Upper lobe of right lung (tissue), 1 donor: ENCODE results near the gene LDAH. TPM values are rescaled to one million over a fixed set of nuclear protein-coding genes. Genes with fewer than 3 reads are reported as not detected.

ENCODE experiments used
- ATAC-seq: fragments of 200-7000 bp; cut with Tn5 transposase; one replicate; pipeline ENCODE4 v1.9.1; 2020; ENCODE audit warnings: mild to moderate bottlenecking, moderate library complexity
- DNase-seq: peaks from one replicate; pipeline ENCODE4 v3.0.0-alpha.2; 2020
- H3K27ac ChIP-seq: fragments of 200-600 bp; one replicate; pipeline ENCODE4 v1.8.0; 2022
- H3K27me3 ChIP-seq: fragments of 200-600 bp; one replicate; pipeline ENCODE4 v1.8.0; 2022; ENCODE audit warnings: mild to moderate bottlenecking
- H3K36me3 ChIP-seq: fragments of 200-600 bp; one replicate; pipeline ENCODE4 v1.8.0; 2022
- H3K4me1 ChIP-seq: fragments of 200-600 bp; one replicate; pipeline ENCODE4 v1.8.0; 2022
- H3K4me3 ChIP-seq: fragments of 200-600 bp; one replicate; pipeline ENCODE4 v1.8.0; 2022; ENCODE audit warnings: mild to moderate bottlenecking
- H3K9me3 ChIP-seq: fragments of 200-600 bp; one replicate; pipeline ENCODE4 v1.8.0; 2022
- intact Hi-C: fragments of 100-400 bp; cut with DNase I; formaldehyde crosslinking; loops from one replicate; pipeline ENCODE4 v1.11.0; 2022
- total RNA-seq: library from RNA; stranded (reverse); fragmentation: NEBNext Ultra II Directional; extraction: Animal tissue kit (Norgen Biotek cat#: 25700); gene quantifications from one replicate; pipeline ENCODE4 v1.2.1, GENCODE V29; 2021
- TF ChIP-seq, protein P1 (sequence below): fragments of 200-600 bp; IDR thresholded peaks from one replicate; pipeline ENCODE4 v1.8.0; 2022; ENCODE audit warnings: antibody characterized with exemption
- donor health status: DM: no; HTN: yes; CAD: no; lungs with severe emphysema.

Gene LDAH
- total RNA-seq, 1 donor from 2014 or later, result 17.9 TPM

DNA sequence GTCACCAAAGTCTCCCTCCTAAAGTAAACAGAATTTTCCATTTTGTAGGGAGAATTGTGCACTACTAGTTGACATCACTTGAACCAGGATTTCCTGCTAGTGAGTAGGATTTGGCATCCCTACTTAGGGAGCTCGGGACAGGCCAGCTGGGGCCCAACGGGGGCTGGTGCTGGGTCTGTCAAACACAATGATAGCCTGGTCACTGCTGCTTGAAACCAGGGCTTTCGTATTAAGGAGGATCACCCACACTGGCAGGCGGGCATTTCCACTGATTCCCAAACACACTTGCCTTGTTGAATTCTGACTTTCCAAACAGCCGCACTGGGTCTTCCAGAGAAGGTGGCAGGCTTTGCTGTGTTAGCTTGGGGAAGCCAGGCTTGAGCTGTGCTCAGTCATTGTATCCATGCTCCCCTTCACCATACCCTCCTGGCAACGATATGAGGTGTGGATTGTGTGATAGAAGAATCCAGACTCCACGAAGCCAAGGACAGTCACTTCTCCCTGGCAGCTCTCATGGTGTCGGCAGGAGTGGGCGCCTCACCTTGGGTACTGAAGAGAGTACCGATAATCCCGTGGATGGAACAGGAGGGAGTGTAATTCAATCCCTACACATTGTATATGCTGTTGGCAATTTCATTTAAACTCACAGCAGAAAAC, 148.5 kb downstream of the LDAH start:
- no peak for ATAC-seq
- intact Hi-C loops, result no loop called here
- H3K27ac ChIP-seq, result no peak overlapping the region

DNA sequence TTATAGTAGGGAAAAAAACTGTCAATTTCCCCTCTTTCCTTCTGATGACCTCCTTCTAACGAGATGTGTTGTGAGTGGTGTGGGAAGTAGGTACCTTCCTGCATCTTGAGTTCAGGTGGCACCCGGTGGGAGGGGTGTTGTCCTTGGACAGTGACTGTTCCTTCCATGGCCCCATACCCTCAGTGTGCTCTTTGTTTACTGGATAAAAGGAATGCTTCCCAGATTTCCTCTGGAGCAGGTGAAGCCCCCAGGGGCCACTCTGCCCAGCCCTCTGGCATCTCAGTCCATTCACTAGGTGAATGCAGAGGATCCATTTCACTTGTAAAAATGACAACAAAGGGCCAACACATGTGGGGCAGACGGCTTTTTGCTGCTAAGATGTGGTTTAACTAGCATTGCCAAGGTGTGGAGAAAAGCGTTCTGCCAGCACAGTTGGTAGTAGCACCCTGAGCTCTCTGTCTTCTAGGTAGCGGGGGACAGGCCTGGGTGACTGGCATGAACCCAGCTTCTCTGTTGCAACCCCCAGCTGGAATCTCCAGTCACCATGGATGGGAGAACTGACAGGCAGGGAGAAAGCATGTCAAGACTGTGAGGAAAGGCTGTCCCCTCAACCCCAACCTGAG, 149.1 kb downstream of the LDAH start:
- Histone ChIP-seq H3K36me3 (no peaks in the 10 kb centered on the region), H3K27ac (no peak overlapping the region), H3K4me1 (peaks cover 5% of the 10 kb centered on the region), H3K4me3 (no peak overlapping the region), H3K9me3 (no peaks in the 10 kb centered on the region), H3K27me3 (peaks cover 55% of the 10 kb centered on the region)
- TF ChIP-seq, protein P1, sequence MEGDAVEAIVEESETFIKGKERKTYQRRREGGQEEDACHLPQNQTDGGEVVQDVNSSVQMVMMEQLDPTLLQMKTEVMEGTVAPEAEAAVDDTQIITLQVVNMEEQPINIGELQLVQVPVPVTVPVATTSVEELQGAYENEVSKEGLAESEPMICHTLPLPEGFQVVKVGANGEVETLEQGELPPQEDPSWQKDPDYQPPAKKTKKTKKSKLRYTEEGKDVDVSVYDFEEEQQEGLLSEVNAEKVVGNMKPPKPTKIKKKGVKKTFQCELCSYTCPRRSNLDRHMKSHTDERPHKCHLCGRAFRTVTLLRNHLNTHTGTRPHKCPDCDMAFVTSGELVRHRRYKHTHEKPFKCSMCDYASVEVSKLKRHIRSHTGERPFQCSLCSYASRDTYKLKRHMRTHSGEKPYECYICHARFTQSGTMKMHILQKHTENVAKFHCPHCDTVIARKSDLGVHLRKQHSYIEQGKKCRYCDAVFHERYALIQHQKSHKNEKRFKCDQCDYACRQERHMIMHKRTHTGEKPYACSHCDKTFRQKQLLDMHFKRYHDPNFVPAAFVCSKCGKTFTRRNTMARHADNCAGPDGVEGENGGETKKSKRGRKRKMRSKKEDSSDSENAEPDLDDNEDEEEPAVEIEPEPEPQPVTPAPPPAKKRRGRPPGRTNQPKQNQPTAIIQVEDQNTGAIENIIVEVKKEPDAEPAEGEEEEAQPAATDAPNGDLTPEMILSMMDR, result no peak
- no peak for DNase-seq
- no peak for ATAC-seq
- intact Hi-C loops, result no loop called here

More for the DNA sequence above, 148.5 kb downstream of the LDAH start:
- Histone ChIP-seq H3K36me3 (no peaks in the 10 kb centered on the region), H3K4me3 (no peak overlapping the region), H3K27me3 (peaks cover 50% of the 10 kb centered on the region), H3K4me1 (peaks cover 5% of the 10 kb centered on the region), H3K9me3 (no peaks in the 10 kb centered on the region)
- TF ChIP-seq, protein P1, result no peak
- DNase-seq, result no peak

DNA sequence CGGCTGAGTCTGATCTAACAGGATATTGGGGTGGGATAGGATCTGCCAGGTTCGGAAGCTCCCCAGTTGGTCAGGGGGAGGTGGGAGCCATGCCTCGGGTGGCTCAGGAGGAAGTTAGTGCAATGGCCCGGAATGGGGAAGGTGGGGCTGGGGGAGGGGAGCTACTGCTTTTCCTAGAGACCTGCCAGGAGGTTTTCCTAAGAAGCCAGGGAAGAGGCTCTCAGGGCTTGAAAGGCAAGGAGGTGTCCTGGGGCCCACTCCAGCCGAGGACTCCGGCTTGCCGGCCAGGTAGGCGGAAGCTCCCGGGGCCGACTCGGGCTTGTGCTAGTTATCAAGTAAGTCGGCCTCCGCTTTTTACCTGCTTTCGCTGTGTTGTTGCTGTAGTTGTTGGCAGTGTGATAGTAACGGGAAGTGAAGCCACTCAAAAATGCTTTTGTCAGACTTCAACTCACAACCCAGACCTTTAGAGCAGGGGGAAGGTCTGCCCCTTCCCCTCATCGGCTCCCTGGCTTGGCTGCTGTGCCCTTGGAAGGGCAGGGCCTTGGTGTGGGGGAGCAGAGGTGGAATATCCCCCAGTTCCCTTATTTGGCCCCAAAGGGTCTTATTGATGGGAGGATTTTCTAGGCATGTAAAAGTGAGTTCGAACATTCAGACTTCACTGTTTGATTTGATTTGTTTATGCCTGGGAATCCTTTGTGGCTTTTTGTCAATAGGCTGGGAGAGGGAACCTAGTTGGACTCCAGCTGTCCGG, 150.5 kb downstream of the LDAH start:
- Histone ChIP-seq H3K27ac (no peak overlapping the region), H3K4me3 (no peak overlapping the region), H3K27me3 (peaks cover 67% of the 10 kb centered on the region), H3K9me3 (no peaks in the 10 kb centered on the region), H3K36me3 (no peaks in the 10 kb centered on the region), H3K4me1 (peaks cover 10% of the 10 kb centered on the region)
- TF ChIP-seq, protein P1, result no peak
- intact Hi-C loops, result no loop called here
- ATAC-seq, result no peak
- DNase-seq, result no peak

DNA sequence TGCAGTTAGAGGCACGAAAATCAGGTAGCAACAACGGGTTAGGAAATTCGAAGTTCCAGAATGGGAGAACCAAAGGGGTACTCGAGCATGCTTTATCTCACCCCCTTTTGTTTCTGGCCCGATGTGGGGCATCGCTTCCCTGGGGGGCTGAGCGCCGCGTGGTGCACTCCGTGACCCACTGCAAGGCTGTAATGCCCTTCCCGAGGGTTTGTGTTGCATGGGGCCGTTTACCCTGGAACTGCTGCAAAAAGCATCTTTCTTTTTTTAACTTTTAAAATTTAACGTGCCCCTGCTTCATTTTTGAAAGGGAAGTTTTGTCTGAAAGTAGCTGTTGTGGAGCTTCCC, 151.2 kb downstream of the LDAH start:
- H3K4me1 ChIP-seq, result peaks cover 10% of the 10 kb centered on the region
- no peak overlapping the region for H3K4me3 ChIP-seq
- H3K27ac ChIP-seq, result no peak overlapping the region
- intact Hi-C loops, result no loop called here
- no peak for ATAC-seq
- no peak for DNase-seq
- no peaks in the 10 kb centered on the region for H3K9me3 ChIP-seq
- peaks cover 70% of the 10 kb centered on the region for H3K27me3 ChIP-seq
- TF ChIP-seq, protein P1, result no peak
- H3K36me3 ChIP-seq, result no peaks in the 10 kb centered on the region

DNA sequence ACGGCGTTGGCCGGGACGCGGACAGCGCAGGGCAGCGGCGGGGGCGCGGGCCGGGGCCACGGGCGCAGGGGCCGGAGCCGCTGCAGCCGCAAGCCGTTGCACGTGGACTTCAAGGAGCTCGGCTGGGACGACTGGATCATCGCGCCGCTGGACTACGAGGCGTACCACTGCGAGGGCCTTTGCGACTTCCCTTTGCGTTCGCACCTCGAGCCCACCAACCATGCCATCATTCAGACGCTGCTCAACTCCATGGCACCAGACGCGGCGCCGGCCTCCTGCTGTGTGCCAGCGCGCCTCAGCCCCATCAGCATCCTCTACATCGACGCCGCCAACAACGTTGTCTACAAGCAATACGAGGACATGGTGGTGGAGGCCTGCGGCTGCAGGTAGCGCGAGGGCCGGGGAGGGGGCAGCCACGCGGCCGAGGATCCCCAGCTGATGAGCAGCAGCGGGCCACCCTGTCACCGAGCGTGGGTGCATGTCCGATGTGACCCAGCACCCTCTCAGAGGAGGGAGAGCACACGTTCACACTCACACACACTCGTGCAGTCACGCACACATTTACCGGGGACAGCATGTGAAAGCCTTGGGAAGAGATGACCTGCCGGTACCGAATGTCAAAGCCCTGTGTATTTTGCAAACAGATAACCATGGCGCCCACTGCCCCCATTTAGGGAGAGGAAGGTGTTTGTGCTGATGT, 151.7 kb downstream of the LDAH start:
- Histone ChIP-seq H3K9me3 (no peaks in the 10 kb centered on the region), H3K27me3 (peaks cover 75% of the 10 kb centered on the region), H3K4me3 (no peak overlapping the region), H3K36me3 (no peaks in the 10 kb centered on the region), H3K27ac (no peak overlapping the region), H3K4me1 (peaks cover 15% of the 10 kb centered on the region)
- TF ChIP-seq, protein P1, result no peak
- no peak for DNase-seq
- no peak for ATAC-seq
- intact Hi-C loops, result no loop called here
